Activated B cell treated with CpG ODN at 0.5 μM for 24 hours (primary cell): ENCODE data around the gene DAGLB. TPM values are rescaled to one million over a fixed set of nuclear protein-coding genes. Genes with fewer than 3 reads are reported as not detected.
"Not testable (repeated sequence)": the region's sequence is repeated elsewhere in the genome, so short reads cannot be mapped to it uniquely, and the experiment has no call there.

ENCODE experiments used
- ATAC-seq: fragments of 200-7000 bp; cut with Tn5 transposase; one replicate; pipeline ENCODE4 v1.10.0; 2021; ENCODE audit warnings: low read depth, mild to moderate bottlenecking, moderate library complexity
- CTCF ChIA-PET: fragments of 350-600 bp; sonication (Branson Sonifier 250); formaldehyde crosslinking; loops from one replicate; lab custom pipeline; 2021; ENCODE audit warnings: antibody characterized with exemption; lab: Charles Lee
- POLR2A ChIA-PET: fragments of 350-600 bp; sonication (Branson Sonifier 250); formaldehyde crosslinking; loops from one replicate; lab custom pipeline; 2021; ENCODE audit warnings: antibody characterized with exemption; lab: Charles Lee
- DNase-seq: peaks from one replicate; pipeline ENCODE4 v3.0.0; 2022
- H3K27ac Mint-ChIP-seq: one replicate; pipeline ENCODE4 v1.8.0; 2020; ENCODE audit warnings: mixed read lengths
- H3K27me3 Mint-ChIP-seq: one replicate; pipeline ENCODE4 v1.8.0; 2021; ENCODE audit warnings: mixed read lengths
- H3K36me3 Mint-ChIP-seq: one replicate; pipeline ENCODE4 v1.8.0; 2021; ENCODE audit warnings: low read depth, mixed read lengths
- H3K4me1 Mint-ChIP-seq: one replicate; pipeline ENCODE4 v1.8.0; 2021; ENCODE audit warnings: mixed read lengths
- H3K4me3 Mint-ChIP-seq: one replicate; pipeline ENCODE4 v1.8.0; 2020; ENCODE audit warnings: mild to moderate bottlenecking, mixed read lengths
- H3K9me3 Mint-ChIP-seq: one replicate; pipeline ENCODE4 v1.8.0; 2020; ENCODE audit warnings: mixed read lengths
- CTCF ChIP-seq: fragments of 200-600 bp; IDR thresholded peaks from one replicate; pipeline ENCODE4 v1.8.0; 2022; ENCODE audit warnings: antibody characterized with exemption, mild to moderate bottlenecking
- intact Hi-C: fragments of 100-400 bp; cut with micrococcal nuclease; formaldehyde crosslinking; loops from one replicate; pipeline ENCODE4 v1.15.1; 2024
- total RNA-seq: library from RNA; stranded (reverse); gene quantifications from 2 replicates; pipeline ENCODE4 v1.2.3, GENCODE V29; 2022

DAGLB gene
- total RNA-seq, 1 donor from 2014 or later = 18.3 TPM

GRCh38 chr7:6477318-6477660, 29.5 kb upstream of the DAGLB start:
- H3K36me3 Mint-ChIP-seq = peaks cover 43% of the 10 kb centered on the region

GRCh38 chr7:6476596-6477317, 29.0 kb upstream of the DAGLB start:
- ATAC-seq (peak; percentile 60), DNase-seq (no peak)
- intact Hi-C loops = no loop called here
- Mint-ChIP-seq H3K4me1 (peaks cover 60% of the 10 kb centered on the region), H3K36me3 (peaks cover 49% of the 10 kb centered on the region), H3K27ac (peak overlapping the region; percentile 24), H3K4me3 (peak overlapping the region; percentile 11), H3K9me3 (no peaks in the 10 kb centered on the region), H3K27me3 (no peaks in the 10 kb centered on the region)
- CTCF ChIA-PET = no interaction called here
- TF ChIP-seq CTCF = no peak
- POLR2A ChIA-PET = interaction anchor here (0.6 kb wide), 2 partner anchors 24 to 29 kb away, joined by 4 to 8 read pairs; partner anchors contain the start of gene DAGLB

More at GRCh38 chr7:6477318-6477660, 29.5 kb upstream of the DAGLB start:
- Mint-ChIP-seq H3K27me3 (no peaks in the 10 kb centered on the region), H3K27ac (no peak overlapping the region), H3K9me3 (no peaks in the 10 kb centered on the region), H3K4me3 (no peak overlapping the region), H3K4me1 (peaks cover 63% of the 10 kb centered on the region)
- ChIA-PET CTCF (no interaction called here), POLR2A (interaction anchor here (0.6 kb wide), 2 partner anchors 24 to 29 kb away, joined by 4 to 8 read pairs; partner anchors contain the start of gene DAGLB)
- no peak for TF ChIP-seq CTCF
- no peak for DNase-seq
- intact Hi-C loops = no loop called here
- ATAC-seq = no peak

- no peak overlapping the region for H3K27ac Mint-ChIP-seq
- no peaks in the 10 kb centered on the region for H3K27me3 Mint-ChIP-seq
- CTCF ChIA-PET = no interaction called here
- H3K9me3 Mint-ChIP-seq = no peaks in the 10 kb centered on the region
- POLR2A ChIA-PET = interaction anchor here (0.5 kb wide), 1 partner anchor 406 kb away, joined by 3 read pairs; no protein-coding TSS in a partner anchor
- peaks cover 43% of the 10 kb centered on the region for H3K36me3 Mint-ChIP-seq
- no peak for TF ChIP-seq CTCF
- H3K4me1 Mint-ChIP-seq = peaks cover 50% of the 10 kb centered on the region
- intact Hi-C loops = no loop called here
- DNase-seq (no peak), ATAC-seq (no peak)
- H3K4me3 Mint-ChIP-seq = no peak overlapping the region
Measured at GRCh38 chr7:6475433-6476186, 27.9 kb upstream of the DAGLB start.

- ATAC-seq (no peak), DNase-seq (no peak)
- TF ChIP-seq CTCF = no peak
- CTCF ChIA-PET = no interaction called here
- intact Hi-C loops = no loop called here
- POLR2A ChIA-PET = no interaction called here
- H3K4me3 Mint-ChIP-seq = no peak overlapping the region
- H3K9me3 Mint-ChIP-seq = no peaks in the 10 kb centered on the region
- H3K4me1 Mint-ChIP-seq = peaks cover 4% of the 10 kb centered on the region
- H3K27ac Mint-ChIP-seq = no peak overlapping the region
- no peaks in the 10 kb centered on the region for H3K27me3 Mint-ChIP-seq
- peaks cover 81% of the 10 kb centered on the region for H3K36me3 Mint-ChIP-seq
Measured at GRCh38 chr7:6465862-6466261, 18.1 kb upstream of the DAGLB start.

- H3K9me3 Mint-ChIP-seq, CTCF ChIA-PET, H3K27ac Mint-ChIP-seq, ATAC-seq, H3K4me1 Mint-ChIP-seq, H3K4me3 Mint-ChIP-seq, intact Hi-C loops, POLR2A ChIA-PET, H3K27me3 Mint-ChIP-seq, DNase-seq: not testable (repeated sequence)
- peaks cover 67% of the 10 kb centered on the region for H3K36me3 Mint-ChIP-seq
Measured at GRCh38 chr7:6463609-6464008, 15.9 kb upstream of the DAGLB start.
